NCI-H1436 (cell line): ENCODE measurements around the gene HDGFL2.
"Not testable (repeated sequence)": the region's sequence is repeated elsewhere in the genome, so short reads cannot be mapped to it uniquely, and the experiment has no call there.

ENCODE experiments used
- DNase-seq: peaks from one replicate; lab custom pipeline; 2025; lab: John Stamatoyannopoulos, UW

Gene HDGFL2

DNA sequence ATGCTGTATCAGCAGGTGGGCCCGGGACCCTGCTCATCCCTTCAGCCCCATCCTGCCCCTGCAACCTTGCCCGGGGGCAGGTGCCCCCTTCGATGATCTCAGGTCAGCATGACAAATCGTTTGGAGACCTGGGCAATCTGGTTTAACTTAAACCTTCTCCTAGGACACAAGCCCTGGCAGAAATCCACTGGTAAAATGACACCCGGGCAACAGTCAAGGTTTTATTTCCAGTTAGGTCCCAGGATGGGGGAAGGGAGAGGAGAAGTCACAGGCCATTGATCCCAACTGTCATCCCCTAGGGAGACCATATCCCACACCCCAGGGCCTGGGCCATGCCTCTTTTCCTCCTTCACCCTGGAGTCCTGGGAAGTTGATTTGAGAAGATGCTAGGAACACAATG is 64.7 kb downstream of the HDGFL2 start:
- DNase-seq = no peak

DNA sequence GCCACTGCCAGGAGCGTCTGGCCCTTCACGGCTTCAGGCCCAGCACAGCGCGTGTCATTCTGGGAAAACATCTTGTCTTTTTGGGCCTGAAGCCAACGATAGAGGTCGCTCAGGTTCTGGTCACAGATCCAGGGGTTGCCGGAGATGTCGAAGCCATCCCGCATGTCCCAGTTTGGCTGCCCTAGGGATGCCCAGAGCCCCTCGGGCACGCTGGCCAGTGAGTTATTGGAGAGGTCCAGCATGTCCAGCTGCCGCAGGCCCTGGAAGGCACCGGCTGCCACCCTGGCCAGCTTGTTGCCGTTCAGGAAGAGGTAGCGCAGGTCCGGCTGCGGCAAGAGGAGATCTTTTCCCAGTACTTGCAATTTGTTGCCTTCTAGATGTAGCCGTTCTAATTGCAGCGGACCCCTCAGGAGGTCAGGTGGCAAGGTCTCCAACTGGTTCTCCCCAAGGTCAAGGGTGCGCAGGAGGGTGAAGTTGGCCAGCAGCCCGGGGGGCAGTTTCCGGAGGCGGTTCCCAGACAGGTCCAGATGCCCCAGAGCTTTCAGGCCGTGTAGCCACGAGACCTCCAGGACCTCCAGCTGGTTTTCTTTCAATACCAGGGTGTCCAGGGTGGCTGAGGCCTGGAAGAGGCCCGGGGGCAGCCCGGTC is 66.0 kb downstream of the HDGFL2 start:
- DNase-seq = no peak

DNA sequence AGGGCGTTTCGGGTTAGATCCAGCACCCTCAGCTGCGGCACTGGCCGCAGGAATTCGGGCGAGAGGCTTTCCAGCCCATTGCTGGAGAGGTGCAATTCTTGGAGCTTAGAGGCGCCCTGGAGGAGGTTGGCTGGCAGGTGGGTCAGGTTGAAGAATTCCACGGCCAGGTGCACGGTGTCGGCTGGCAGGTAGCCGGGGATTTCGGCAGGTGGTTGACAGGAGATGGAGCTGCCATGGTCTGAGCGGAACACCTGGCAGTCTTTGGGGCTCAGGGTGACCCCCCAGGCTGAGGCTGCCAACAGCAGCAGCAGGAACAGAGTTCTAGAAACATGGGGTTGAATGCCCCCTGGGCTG is 66.5 kb downstream of the HDGFL2 start:
- no peak for DNase-seq

DNA sequence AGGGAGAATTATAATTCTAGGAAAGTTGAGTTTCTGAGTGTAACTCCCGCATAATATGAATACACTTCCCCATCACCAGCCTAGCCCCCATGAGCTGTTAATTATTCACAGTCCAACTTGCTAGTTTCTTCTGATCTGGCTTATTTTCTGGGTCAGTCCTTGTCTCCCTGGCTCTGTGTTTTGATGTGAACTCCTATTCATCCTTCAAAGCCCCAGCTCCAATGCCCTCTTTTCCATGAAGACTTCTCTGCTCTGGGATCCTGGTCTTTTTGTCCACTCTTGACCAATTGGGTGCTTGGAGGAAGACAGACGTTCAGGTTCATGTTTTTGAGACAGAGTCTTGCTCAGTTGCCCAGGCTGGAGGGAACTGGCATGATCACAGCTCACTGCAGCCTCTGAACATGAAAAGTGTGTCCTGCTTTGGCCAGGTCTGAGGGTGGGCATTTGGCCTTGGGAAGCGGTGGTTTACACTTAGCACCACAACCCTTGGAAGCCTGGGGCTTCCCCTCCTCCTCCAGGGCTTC is 67.1 kb downstream of the HDGFL2 start:
- no peak for DNase-seq

DNA sequence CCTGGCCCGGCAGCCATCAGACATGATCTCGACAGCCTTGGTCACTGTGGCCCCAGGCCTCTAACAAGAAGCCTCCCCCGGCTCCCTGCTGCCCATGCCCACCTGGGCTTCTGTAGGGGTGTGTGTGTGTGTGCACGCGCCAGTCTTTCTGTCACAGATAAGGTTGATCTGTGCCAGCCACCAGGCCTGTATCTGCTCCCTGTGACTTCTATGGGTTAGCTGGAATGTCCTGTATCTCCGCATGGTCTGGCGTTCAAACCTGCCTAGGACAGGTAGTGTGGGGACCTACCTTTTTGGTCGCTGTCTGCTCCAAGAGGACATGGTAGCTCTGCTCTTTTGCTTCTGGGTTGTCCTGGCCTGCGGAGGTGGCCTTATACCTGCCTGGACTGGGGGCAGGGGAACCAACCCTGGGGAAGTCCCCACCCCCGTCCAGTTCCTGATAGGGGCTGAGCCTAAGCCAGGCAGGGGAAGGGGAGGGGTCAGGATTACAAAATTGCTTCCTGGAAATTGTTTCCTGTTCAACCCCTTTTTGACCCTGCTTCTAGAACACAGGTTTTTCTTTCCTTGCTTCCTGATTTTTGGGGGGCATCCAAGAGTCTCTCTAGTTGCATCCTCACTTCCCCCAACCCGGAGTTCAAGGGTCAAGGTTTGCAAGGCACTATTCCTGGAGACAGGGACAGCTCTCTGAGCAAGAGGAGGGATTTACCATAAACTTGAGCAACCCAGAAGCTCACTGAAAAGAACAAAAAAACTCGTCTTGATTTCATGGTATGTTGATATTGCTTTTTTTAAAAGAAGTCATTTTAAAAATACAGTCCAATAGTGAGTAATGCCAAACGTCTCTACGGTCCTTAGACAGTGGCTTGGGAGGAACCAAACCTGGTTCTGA is 67.8 kb downstream of the HDGFL2 start, which contains the start of gene LRG1:
Gene LRG1, minus strand, starts transcription at position 344 of the 889 bp plus-strand sequence. Its CDS starts 23 bp downstream, at position 321.
- DNase-seq = no peak

DNA sequence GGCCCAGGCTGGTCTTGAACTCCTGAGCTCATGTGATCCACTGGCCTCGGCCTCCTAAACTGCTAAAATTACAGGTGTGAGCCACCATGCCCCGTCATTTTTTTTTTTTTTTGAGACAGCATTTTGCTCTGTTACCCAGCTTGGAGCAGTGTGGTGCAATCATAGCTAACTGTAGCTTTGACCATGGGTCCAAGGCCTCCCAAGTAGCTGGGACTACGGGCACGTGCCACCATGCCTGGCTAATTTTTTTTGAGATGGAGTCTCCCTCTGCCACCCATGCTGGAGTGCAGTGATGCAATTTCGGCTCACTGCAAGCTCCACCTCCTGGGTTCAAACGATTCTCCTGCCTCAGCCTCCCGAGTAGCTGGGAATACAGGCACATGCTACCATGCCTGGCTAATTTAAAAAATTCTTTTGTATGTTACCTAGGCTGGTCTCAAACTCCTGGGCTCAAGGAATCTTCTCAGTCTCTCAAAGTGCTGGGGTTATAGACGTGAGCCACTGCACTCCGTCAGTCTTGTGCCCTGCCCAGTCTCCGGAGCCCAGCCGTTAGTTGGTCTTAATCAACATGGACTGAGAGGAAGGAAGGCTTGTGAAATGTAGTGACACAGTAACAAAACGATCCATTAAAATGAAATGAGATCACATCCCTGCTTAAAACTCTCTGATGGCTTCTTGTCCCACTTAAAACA is 69.2 kb downstream of the HDGFL2 start:
- DNase-seq = no peak

DNA sequence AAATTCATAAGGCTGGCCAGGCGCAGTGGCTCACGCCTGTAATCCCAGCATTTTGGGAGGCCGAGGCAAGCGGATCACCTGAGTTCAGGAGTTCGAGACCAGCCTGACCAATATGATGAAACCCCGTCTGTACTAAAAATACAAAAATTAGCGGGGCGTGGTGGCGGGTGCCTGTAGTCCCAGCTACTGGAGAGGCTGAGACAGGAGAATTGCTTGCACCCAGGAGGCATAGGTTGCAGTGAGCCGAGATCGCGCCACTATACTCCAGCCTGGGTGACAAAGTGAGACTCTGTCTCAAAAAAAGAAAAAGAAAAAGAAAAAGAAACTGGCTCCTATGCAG is 69.7 kb downstream of the HDGFL2 start:
- not testable (repeated sequence) for DNase-seq

DNA sequence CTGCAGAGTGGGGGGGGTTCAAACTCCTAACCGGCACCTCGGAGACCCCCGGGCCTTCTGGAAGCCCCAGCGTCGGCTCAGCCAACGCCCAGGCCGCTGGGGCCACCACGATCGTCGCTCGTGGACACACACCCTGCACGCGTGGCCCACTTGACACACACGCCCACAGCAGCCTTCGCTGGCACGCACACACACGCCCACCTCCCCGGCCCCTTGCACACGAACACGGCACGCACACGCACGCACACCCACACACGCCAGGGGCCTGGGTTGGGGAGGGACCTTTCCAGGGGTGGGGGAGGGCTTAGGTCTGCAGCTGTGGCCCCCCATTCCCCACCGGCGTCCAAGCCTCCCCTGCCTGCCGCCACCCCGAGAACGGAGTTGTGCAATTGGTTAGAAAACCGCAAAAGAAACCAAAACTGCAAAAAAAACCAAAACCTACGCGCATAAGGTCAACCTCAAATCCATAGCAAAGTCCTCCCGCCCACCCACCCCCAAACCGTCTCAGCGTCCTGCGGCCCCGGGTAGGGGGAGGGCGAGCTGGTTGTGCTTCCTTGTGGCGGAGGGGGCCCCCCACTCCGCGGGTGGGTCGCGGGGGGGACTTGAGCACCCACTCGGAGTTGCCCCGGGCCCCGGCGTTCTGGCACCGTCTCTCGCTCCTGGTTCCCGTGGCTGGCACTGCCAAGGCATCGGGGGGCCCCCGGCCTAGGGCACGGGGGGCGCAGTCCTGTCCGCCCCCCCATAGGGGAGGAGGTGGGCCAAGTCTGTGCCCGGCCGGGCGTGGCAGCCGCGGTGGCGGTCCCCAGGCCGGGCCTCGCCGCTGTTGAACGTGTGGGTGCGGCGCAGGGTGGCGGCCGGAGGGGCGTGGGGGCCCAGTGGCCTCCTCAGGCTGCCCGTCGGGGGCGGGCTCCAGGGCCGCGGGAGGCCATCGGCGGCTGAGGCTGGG is 71.1 kb downstream of the HDGFL2 start:
- no peak for DNase-seq

DNA sequence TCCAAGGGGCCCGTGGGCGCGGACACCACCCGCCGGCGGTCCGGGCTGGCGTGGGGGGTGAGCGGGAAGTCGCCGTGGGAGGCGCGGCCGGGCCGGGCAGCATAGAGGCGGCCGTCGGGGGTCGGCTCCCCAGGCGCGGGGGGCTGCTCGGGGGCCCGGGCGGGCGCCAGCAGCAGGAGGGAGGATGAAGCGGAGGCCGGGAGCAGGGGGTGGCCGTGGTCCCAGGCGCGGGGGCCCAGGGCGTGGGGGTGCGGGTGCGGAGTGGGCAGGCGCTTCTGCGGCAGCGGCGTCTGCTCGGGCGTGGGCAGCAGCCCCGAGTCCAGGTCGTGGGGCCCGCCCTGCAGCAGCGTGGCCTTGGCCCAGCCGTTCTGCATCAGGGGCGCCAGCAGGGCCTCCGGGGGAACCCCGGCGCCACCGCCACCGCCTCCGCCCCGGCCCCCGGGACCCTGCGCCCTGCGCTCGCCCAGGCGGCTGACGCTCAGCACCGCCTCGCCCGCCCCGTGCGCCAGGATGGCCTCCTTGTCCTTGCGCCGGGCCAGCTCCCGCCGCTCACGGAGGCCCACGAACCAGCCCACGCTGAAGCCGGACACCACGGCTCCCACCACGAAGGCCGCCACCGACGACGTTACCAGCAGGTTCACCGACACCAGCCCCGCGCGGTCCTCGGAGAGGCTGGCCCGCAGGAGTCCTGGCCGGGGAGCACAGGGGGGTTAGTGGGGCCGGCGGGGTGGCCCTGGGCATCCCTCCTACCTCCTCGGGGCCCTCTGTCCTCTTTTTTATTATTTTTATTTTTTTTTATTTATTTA is 71.9 kb downstream of the HDGFL2 start:
- DNase-seq = no peak

DNA sequence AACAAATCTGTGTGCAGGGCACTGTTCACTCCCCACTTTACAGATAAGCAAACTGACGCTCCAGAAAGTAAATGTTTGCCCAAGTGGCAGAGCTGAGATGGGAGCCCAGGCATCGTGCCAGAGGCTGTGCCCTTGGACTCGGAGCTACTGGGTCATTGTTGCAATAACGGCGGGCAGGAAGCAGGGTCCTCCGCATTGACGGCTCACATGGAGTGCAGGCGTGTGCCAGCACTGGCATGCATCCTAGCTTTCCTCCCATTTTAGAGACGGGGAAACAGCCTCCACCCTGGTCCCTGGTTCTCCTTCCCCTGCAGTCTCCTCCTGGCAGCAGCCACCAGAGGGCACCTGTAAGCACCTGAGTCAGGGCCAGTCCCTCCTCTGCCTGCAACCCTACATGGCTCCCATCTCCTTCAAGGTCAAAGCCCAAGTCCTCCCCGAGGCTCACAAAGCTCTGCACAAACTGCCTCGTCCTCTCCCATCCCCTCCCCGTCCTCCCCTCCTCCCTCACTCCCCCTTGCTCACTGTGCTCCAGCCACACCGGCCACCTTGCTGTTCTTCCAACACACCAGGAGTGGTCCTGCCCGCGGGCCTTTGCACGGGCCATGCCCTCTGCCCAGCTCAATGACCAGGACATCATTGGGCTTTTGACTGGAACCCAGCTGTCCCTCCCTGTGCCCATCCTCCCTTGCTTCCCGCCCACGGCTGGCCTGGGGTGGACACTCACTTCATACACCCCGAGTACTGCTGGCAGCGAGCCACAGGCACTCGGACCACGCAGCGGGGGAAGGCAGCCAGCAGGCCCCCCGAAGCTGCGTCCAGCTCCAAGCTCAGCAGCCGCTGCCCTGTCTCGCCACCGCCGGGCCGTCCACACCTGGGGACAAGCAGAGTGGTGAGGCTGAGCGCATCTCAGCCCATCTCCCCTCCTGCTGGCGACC is 75.5 kb downstream of the HDGFL2 start:
- no peak for DNase-seq

DNA sequence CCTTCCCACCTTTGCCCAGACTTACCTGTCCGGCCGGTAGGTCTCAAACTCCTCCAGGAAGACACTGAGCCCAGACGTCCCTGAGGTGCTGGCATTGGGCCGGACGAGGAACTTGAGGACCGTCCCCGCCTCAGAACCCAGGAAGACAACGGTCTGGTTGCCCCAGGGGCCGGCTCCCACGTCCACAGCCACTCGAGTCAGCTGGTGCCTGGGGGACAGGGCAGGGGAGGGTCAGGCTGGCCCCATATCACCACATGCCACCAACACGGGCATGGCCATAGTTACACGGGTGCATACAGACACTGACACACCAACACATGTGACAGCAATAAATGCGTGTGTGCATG is 76.1 kb downstream of the HDGFL2 start:
- no peak for DNase-seq

DNA sequence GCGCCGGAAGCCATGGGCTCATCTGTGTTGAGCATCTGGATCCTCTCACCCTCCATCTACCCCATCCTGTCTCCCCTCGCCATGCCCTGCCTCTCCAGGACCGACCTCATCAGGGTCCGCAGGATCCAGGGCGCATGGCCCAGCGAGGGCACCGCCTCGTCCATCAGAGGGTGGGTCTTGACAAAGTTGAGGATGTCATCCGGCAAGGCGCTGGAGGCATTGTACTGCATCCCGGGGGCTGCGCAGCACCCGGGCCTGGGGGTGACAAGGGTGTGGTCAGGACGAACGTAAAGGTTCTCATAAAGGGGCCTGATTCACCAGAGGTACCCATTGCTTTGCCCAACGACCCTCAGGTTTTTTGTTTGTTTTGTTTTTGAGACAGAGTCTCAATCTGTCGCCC is 77.9 kb downstream of the HDGFL2 start:
- no peak for DNase-seq

DNA sequence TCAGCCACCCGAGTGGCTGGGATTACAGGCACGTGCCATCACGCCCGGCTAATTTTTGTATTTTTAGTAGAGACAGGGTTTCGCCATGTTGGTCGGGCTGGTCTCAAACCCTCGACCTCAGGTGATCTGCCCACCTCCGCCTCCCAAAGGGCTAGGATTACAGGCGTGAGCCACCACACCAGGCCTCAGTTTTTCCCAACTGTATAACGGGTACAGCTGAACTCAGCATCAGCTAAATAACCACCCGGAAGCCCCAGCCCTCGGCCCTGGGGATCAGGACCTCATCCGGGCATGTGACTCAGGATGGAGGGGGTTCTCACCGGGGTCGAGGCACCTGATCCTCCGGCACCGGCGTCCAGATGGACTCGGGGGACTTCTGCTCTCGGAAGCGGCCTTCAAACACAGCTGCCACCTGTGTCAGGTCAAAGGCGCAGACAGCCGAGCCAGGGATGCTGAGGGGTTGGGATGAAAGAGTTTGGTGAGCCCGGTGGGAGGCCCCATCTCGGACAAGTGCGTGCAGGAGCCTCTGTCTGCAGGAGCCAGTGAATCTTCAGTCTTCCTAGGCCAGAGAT is 78.5 kb downstream of the HDGFL2 start:
- DNase-seq = no peak
